CD4-positive, alpha-beta T cell treated with Interleukin-2 at 100 ng/mL for 4 hours (primary cell): ENCODE data around the gene GPR85.
"Not testable (repeated sequence)": the region's sequence is repeated elsewhere in the genome, so short reads cannot be mapped to it uniquely, and the experiment has no call there.

Experiments used
- DNase-seq: peaks from one replicate; pipeline ENCODE4 v3.0.0-alpha.2; 2020; ENCODE audit warnings: low spot score

The GPR85 gene

DNA sequence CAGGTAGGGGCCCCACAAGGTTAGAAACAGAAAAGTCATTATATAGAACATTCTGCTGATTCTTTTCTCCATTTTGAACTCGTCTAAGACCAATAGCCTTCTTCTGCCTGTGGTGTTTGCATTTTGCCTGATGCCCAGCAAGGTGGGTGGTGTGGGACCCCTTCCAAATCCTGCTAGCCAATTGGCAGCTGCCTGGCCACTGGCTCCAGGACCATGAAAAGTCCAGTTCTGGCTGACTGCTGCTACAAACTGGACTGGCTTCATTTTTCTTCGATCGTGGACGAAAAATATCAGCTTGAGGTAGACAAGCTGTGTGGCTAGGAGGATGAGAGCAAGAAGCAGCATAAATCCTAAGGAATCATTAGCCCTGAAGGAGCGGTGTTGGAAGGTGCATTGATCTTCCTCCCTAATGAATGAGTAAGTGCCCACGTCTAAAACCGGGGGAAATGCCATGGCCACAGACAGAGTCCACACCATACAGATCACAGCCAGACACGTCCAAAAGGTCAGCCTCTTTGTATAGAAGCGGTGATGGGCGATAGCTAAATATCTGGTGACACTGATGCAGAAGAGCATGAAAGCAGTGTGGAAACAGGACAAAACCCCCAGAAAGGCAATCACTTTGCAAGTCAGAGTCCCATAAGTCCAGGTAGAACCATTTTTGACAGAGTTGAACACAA is 2.7 kb downstream of the GPR85 start:
- no peak for DNase-seq

DNA sequence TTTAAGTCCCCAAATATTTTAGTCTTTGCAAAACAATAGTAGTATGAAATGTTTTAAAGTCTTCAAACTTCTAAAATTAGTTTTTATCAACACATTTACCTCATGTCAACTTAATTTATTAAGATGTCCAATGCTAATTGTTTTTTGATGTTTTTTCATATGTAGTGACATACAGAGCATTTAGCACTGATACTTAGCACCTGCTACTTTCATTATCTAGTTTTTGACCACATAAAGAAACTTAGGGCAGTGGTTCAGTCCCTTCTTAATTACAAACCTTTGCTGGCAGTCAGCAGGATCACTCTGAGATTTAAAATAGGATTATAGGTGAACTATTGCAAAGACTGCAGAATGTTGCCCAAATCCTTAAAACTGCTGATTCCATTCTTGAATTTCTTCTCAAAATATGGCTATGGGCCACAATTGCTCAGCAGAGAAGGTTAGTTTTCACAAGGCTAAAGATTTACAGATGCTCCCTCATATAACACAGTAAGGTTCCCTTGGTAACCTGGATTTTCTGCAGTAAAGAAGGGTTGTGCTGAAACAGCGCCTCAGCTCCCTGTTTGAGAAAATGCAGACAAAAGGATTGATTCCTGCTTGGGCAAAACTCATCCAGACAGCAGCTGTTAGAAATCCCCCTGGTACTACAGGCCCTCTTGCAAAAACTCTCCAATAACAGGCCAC is 3.4 kb downstream of the GPR85 start:
- no peak for DNase-seq

DNA sequence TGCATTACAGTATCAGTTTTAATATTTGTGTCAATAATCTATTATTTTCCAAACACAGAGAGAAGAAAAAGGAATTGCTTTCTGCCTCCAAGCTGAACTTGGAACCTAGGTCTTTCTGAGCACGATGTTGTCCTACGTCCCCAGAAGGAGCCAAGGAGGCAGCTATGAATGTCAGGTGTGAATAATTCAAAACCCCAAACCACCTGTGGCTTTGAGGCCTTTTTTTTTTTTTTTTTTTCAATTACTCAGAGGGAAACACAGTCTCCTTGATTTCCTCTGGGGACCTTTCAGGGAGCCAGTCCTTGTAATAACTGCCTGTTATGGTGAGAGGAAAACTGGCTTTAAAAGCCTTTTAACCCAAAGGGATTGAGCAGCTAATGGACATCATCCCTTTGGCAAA is 8.3 kb downstream of the GPR85 start:
- DNase-seq, result no peak

DNA sequence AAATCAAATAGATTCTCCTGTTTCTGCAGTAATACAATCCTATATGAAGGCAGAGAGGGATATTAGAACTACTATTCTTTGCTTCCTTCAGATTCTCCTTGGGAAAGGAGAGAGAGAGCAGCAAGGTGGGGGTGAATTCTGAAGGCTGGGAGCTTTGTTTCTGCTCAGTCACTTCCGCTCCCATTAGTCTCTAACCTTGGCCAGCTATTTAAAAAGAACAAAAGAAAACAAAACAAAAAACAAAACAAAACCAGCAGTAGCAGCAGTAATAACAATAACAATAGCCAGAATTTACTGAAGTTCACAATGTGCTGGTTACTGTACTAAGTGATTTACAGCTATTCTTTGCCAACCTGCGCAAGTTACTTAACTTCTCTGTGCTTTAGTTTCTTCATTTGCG is 9.9 kb downstream of the GPR85 start:
- no peak for DNase-seq

DNA sequence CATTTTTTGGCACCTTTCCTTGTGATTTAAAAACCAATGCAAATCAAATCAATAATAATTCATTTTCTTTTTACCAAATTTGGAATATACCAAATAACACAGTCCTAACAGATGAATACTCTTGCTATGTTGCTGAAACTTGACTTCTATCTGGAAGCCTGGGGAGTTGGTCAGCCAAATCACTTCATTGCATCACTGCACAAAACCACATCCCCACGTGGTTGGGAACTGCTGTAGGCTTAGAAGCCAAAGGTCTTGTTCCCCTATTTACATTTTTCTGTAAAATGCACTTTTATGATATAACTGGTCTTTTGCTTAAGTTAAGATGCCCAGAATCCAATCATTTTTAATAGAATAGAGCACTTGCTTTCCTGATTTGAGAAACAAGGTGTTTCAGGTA is 15.2 kb downstream of the GPR85 start:
- no peak for DNase-seq

DNA sequence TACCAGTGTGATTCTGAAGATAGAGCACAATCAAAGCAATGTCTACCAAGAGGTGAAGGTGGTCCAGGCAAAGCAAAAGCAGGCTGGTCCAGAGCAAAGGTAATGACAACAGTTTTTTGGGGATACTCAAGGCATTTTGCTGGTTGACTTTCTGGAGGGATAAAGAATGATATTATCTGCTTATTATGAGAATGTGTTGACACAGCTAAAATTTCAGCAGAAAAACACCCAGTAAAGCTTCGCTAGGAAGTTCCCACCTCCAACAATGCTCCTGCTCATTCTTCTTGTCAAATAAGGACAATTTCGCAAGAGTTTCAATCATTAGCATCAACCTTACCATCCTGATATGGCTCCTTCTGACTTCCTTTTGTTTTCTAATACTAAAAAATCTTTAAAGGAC is 24.1 kb downstream of the GPR85 start:
- DNase-seq, result no peak

DNA sequence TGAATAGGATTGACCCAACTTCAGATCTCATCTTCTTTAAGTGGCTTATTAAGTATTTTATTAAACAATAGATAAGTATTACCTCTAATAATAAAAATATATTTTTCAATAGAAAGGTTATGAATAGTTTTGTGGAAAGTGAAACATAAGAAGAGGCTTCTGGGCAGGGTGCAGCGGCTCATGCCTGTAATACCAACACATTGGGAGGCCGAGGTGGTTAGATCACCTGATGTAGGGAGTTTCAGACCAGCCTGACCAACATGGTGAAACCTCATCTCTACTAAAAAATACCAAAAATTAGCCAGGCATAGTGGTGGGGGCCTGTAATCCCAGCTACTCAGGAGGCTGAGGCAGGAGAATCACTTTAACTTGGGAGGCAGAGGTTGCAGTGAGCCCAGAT is 26.5 kb downstream of the GPR85 start:
- DNase-seq, result no peak

DNA sequence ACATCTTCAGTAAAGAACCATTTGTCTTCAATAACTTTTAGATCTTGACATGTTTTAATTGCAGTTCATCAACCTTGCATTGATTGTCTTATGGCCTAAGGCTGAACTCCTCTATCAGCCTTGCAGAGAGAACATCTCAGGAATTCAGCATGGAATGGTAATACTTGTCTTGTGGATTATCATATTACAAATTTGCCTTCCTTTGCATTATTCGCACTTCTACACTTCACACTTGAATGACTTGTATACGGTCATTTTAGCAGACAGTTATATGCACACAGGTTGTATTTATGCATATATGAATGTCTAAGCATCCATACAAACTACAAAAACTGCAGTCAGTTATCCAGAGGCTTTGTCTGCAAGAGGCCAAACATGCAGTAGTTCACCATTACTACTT is 31.7 kb downstream of the GPR85 start:
- no peak for DNase-seq

DNA sequence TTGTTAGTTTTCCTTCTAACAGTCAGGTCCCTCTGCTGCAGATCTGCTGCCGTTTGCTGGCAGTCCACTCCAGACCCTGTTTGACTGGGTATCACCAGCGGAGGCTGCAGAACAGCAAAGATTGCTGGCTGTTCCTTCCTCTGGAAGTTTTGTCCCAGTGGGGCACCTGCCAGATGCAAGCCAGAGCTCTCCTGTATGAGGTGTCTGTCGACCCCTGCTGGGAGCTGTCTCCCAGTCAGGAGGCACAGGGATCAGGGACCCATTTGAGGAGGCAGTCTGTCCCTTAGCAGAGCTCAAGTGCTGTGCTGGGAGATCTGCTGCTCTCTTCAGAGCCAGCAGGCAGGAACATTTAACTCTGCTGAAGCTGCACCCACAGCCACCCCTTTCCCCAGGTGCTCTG is 32.4 kb downstream of the GPR85 start:
- DNase-seq, result not testable (repeated sequence)

DNA sequence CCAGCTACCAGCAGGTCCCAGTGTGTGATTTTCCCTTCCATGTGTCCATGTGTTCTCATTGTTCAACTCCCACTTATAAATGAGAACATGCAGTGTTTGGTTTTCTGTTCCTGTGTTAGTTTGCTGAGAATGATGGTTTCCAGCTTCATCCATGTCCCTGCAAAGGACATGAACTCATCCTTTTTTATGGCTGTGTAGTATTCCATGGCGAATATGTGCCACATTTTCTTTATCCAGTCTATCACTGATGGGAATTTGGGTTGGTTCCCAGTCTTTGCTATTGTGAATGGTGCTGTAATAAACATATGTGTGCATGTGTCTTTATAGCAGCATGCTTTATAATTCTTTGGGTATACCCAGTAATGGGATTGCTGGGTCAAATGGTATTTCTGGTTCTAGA is 37.4 kb downstream of the GPR85 start:
- DNase-seq, result not testable (repeated sequence)

DNA sequence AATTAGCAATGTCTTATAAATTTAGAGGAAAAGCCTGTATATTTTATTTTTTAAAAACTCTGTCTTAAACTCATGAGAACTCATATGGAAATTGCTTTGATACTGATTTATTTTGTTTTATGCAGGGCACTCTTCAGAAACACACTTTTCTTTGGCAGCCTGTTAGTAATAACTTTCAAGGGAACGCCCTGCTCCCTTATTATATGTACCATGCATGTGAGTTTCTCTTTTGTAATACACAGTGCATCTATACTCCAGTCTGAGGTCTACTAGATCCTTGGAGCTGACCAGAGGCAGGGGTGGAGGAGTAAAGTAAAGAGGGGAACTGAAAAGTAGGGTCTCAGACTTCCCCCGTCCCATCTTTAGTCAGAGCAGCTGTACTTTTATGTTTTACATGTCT is 40.2 kb downstream of the GPR85 start:
- DNase-seq, result no peak

DNA sequence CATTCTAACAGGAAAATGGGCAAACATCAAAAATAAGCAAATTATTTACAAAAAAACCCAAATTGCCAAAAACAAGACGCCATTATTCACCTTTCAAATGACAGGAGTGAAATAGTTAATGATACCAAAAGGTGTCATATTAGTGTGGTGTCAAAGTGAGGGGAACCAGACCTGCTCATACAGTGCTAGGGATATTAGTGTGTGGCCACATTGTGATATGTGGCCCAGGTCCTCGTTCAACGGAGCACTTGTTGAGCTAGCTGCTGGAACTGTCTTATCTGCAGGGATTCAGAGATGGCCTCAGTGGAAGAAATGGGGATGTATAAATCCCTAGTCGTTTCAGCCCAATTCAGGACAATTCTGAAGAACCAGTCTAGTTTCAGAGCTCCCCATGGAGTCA is 41.2 kb downstream of the GPR85 start:
- DNase-seq, result no peak

DNA sequence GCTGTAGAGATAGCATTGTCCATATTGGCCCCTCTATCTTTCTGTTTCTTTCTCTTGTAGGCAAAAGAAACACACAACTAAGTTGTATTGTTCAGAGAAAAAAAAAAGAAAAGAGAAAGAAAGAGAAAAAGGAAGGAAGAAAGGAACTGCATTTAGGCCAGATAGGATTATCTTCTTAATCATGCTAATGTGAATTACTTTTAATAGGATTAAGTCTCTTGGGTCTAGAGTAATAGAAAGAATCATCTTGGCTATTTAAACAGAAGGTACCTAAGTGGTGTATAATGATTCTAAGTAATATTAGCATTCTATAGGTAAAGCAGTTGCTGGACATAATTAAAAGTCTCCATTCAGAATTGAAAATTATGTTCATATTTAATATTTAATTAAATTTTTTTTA is 42.2 kb downstream of the GPR85 start:
- no peak for DNase-seq

DNA sequence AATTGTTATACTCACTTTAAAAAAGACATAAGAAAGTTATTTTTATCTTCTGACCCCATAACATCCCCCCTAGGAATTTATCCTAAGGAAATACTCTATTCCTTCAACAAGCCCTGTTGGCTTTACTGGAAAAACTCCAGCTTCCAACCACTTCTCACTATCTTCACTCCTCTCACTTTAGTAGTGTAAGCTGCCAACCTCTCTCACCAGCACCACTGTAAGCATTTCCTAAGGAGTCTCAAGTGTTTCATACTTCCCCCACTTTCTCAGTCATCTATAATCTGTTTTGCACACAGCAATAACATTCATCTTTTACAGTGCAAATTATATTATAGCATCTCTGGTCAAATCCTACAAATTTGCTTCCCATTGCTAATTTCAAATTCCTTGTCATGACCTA is 45.8 kb downstream of the GPR85 start:
- no peak for DNase-seq

DNA sequence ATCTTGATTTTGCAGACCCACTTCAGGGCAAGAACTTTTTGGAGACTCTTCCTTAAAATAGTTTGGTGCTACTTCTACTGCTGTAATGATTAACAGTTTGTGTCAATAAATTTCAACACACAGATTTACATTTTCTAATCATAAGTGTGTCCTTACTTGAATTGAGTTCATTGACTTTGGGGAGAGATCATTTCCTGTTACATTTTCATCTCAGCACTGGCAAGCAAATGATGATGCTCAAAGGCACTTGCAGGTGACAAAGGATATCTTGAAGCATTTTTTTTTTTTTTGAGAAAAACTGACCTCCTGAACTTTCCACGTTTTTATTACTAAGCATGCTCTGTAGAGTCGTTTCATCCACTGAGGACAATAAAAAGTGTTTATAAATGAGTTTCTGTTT is 52.7 kb downstream of the GPR85 start:
- DNase-seq, result no peak
